LNCaP clone FGC (cell line): Measurements from ENCODE around the gene BCL11A.

Experiments used
- DNase-seq: peaks from one replicate; pipeline ENCODE4 v3.0.0-alpha.2; 2011; ENCODE audit warnings: low read depth
- H3K4me3 ChIP-seq: 2 replicates; pipeline ENCODE4 v1.5.1; 2011; ENCODE audit warnings: mild to moderate bottlenecking, low read depth, low read length, control low read depth
- TF ChIP-seq, protein P1 (sequence below): IDR thresholded peaks from 2 replicates; pipeline ENCODE4 v1.5.1; 2012; ENCODE audit warnings: mild to moderate bottlenecking; ENCODE audit not compliant: control insufficient read depth, insufficient read depth; ENCODE audit errors: extremely low read depth

The BCL11A gene

GRCh38 chr2:60445684-60446179 lies 107.7 kb downstream of the BCL11A start:
- no peak for DNase-seq
- TF ChIP-seq, protein P1, sequence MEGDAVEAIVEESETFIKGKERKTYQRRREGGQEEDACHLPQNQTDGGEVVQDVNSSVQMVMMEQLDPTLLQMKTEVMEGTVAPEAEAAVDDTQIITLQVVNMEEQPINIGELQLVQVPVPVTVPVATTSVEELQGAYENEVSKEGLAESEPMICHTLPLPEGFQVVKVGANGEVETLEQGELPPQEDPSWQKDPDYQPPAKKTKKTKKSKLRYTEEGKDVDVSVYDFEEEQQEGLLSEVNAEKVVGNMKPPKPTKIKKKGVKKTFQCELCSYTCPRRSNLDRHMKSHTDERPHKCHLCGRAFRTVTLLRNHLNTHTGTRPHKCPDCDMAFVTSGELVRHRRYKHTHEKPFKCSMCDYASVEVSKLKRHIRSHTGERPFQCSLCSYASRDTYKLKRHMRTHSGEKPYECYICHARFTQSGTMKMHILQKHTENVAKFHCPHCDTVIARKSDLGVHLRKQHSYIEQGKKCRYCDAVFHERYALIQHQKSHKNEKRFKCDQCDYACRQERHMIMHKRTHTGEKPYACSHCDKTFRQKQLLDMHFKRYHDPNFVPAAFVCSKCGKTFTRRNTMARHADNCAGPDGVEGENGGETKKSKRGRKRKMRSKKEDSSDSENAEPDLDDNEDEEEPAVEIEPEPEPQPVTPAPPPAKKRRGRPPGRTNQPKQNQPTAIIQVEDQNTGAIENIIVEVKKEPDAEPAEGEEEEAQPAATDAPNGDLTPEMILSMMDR: no peak
- no peak overlapping the region for H3K4me3 ChIP-seq

DNA sequence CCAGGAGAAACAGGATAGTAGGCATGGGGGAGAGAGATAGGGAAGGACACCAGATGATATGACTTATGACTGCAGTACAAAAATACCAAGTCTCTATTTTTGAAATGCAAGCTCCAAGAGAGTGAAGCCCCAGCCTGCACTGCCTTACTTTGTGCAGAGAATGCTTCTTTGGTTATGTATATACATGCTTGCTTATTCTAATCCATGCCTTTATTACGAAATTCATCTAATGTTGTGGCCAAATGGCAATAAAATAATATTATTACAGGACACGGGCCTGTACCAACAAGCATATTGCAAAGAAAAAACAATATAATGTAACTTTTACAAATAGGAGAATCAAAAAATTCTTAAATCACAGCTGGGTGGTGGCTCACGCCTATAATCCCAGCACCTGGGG lies 110.8 kb downstream of the BCL11A start:
- TF ChIP-seq, protein P1: no peak
- DNase-seq: no peak
- no peak overlapping the region for H3K4me3 ChIP-seq

- H3K4me3 ChIP-seq: no peak overlapping the region
- TF ChIP-seq, protein P1: no peak
Measured at GRCh38 chr2:60441800-60442199, 111.7 kb downstream of the BCL11A start.

DNA sequence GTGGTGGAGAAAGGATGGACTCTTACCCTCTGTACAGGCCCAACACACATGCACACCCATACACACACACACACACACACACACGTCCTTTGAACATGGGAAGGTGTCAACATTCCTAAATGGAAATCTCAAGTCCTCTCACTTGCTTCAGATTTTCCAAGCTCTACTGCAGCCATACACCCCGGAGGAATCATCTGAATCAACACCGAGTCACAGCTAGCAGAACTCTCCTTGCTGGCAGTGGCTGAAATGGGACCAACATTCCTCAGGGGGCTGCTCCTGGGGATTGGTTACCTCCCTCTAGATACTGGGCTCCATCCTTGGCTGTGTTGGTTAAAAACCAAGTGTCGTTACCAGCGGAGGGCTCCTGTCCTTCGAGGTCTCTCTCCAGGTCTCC lies 112.7 kb downstream of the BCL11A start:
- no peak overlapping the region for H3K4me3 ChIP-seq
- DNase-seq: no peak
- TF ChIP-seq, protein P1: no peak

More at GRCh38 chr2:60441800-60442199, 111.7 kb downstream of the BCL11A start:
- no peak for DNase-seq

- DNase-seq: no peak
- TF ChIP-seq, protein P1: no peak
- H3K4me3 ChIP-seq: no peak overlapping the region
Measured at GRCh38 chr2:60440079-60440766, 113.2 kb downstream of the BCL11A start.

- DNase-seq: no peak
- no peak overlapping the region for H3K4me3 ChIP-seq
- TF ChIP-seq, protein P1: no peak
Measured at GRCh38 chr2:60439219-60439974, 114.1 kb downstream of the BCL11A start.

DNA sequence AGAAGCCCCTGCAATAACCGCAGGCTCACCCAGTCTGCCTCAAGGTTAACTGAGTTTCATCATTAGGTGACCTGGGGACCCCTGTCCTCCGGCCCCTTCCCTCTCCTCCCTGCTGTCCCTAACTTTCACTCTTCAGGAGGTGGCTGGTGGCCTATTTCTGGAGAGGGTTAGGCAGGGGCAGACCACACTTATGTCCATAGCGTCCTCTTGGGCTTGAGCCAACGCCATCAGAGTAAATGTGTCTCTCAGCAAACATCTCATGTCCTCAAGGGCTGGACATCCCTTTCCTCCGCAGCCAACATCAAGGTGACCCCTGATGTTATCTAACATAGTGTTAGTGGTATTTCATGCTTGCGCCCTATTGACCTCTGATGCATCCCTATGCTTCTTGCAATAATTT lies 114.8 kb downstream of the BCL11A start:
- no peak overlapping the region for H3K4me3 ChIP-seq
- no peak for DNase-seq
- TF ChIP-seq, protein P1: no peak
